GM23248 (cell line): ENCODE measurements around the gene GIGYF1.

ENCODE experiments used
- EZH2 ChIP-seq: fragments of 200-600 bp; sonication (generic); IDR thresholded peaks from 2 replicates; pipeline ENCODE4 v1.6.1; 2018; ENCODE audit warnings: antibody characterized with exemption, mild to moderate bottlenecking; ENCODE audit not compliant: insufficient read depth, poor library complexity, severe bottlenecking
- EZH2phosphoT487 ChIP-seq: fragments of 200-600 bp; sonication (generic); IDR thresholded peaks from 2 replicates; pipeline ENCODE4 v1.6.1; 2018; ENCODE audit warnings: antibody characterized with exemption, moderate library complexity, mild to moderate bottlenecking, low read depth; ENCODE audit not compliant: insufficient read depth

- TF ChIP-seq EZH2 (no peak), EZH2phosphoT487 (no peak)
Observed at GRCh38 chr7:100641463-100641859, 52.6 kb downstream of the GIGYF1 start, which contains the start of gene TFR2.
